IMR-90 (cell line): ENCODE results near the gene OR12D3.

ENCODE experiments used
- BHLHE40 ChIP-seq: fragments of 150-350 bp; IDR thresholded peaks from 2 replicates; pipeline ENCODE4 v1.6.1; 2016; ENCODE audit warnings: mild to moderate bottlenecking, low read depth, low read length
- CEBPB ChIP-seq: IDR thresholded peaks from 2 replicates; pipeline ENCODE4 v1.6.1; 2012; ENCODE audit warnings: low read depth, low read length, improper control_type of control experiment
- CHD1 ChIP-seq: IDR thresholded peaks from 2 replicates; pipeline ENCODE4 v1.6.1; 2012; ENCODE audit warnings: low read depth, low read length, improper control_type of control experiment
- FOS ChIP-seq: fragments of 150-350 bp; IDR thresholded peaks from 2 replicates; pipeline ENCODE4 v1.6.1; 2016; ENCODE audit warnings: low read depth, low read length
- MAZ ChIP-seq: IDR thresholded peaks from 2 replicates; pipeline ENCODE4 v1.6.1; 2012; ENCODE audit warnings: low read depth, mild to moderate bottlenecking, low read length, improper control_type of control experiment, moderate library complexity, borderline replicate concordance
- MXI1 ChIP-seq: IDR thresholded peaks from 2 replicates; pipeline ENCODE4 v1.6.1; 2012; ENCODE audit warnings: low read depth, mild to moderate bottlenecking, low read length, moderate library complexity, borderline replicate concordance
- POLR2A ChIP-seq: IDR thresholded peaks from 2 replicates; pipeline ENCODE4 v1.6.1; 2012; ENCODE audit warnings: mild to moderate bottlenecking, low read depth, low read length
- RAD21 ChIP-seq: IDR thresholded peaks from 2 replicates; pipeline ENCODE4 v1.6.1; 2012; ENCODE audit warnings: low read length, improper control_type of control experiment
- RCOR1 ChIP-seq: IDR thresholded peaks from 2 replicates; pipeline ENCODE4 v1.6.1; 2012; ENCODE audit warnings: mild to moderate bottlenecking, low read length, improper control_type of control experiment; ENCODE audit not compliant: insufficient replicate concordance
- RFX5 ChIP-seq: IDR thresholded peaks from 2 replicates; pipeline ENCODE4 v1.8.0; 2012; ENCODE audit warnings: low read depth, mild to moderate bottlenecking, low read length, moderate library complexity
- SMC3 ChIP-seq: fragments of 150-350 bp; IDR thresholded peaks from 2 replicates; pipeline ENCODE4 v1.6.1; 2016; ENCODE audit warnings: low read depth, mild to moderate bottlenecking, antibody characterized with exemption, low read length, moderate library complexity
- USF2 ChIP-seq: fragments of 150-350 bp; IDR thresholded peaks from 2 replicates; pipeline ENCODE4 v1.6.1; 2017; ENCODE audit warnings: mild to moderate bottlenecking, antibody characterized with exemption, low read length, low read depth
- TF ChIP-seq, protein P1 (sequence below): conservative IDR thresholded peaks from 2 replicates; pipeline ENCODE4 v1.5.1; 2012; ENCODE audit warnings: mild to moderate bottlenecking, low read depth, low read length, improper control_type of control experiment
- TF ChIP-seq, protein P2 (sequence below): fragments of 150-350 bp; IDR thresholded peaks from 2 replicates; pipeline ENCODE4 v1.6.1; 2016; ENCODE audit warnings: low read depth, mild to moderate bottlenecking, low read length, moderate library complexity, borderline replicate concordance

DNA sequence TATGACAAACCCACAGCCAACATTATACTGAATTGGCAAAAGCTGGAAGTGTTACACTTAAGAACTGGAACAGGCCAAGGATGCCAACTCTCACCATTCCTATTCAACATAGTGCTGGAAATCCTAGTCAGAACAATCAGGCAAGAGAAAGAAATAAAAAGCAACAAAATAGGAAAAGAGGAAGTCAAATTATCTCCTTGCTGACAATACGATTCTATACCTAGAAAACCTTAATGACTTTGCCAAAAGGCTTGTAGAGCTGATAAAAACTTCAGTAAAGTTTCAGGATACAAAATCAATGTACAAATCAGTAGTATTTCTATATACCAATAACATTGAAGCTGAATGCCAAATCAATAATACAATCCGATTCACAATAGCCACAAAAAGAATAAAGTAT is 38.8 kb downstream of the OR12D3 start:
- TF ChIP-seq, protein P1, sequence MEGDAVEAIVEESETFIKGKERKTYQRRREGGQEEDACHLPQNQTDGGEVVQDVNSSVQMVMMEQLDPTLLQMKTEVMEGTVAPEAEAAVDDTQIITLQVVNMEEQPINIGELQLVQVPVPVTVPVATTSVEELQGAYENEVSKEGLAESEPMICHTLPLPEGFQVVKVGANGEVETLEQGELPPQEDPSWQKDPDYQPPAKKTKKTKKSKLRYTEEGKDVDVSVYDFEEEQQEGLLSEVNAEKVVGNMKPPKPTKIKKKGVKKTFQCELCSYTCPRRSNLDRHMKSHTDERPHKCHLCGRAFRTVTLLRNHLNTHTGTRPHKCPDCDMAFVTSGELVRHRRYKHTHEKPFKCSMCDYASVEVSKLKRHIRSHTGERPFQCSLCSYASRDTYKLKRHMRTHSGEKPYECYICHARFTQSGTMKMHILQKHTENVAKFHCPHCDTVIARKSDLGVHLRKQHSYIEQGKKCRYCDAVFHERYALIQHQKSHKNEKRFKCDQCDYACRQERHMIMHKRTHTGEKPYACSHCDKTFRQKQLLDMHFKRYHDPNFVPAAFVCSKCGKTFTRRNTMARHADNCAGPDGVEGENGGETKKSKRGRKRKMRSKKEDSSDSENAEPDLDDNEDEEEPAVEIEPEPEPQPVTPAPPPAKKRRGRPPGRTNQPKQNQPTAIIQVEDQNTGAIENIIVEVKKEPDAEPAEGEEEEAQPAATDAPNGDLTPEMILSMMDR = no peak
- no peak for TF ChIP-seq MXI1
- no peak for TF ChIP-seq POLR2A
- no peak for TF ChIP-seq FOS
- no peak for TF ChIP-seq RCOR1
- TF ChIP-seq CHD1 = no peak
- TF ChIP-seq USF2 = no peak
- TF ChIP-seq MAZ = no peak
- TF ChIP-seq CEBPB = no peak
- TF ChIP-seq RFX5 = no peak
- TF ChIP-seq RAD21 = no peak
- TF ChIP-seq SMC3 = no peak
- TF ChIP-seq BHLHE40 = no peak
- TF ChIP-seq, protein P2, sequence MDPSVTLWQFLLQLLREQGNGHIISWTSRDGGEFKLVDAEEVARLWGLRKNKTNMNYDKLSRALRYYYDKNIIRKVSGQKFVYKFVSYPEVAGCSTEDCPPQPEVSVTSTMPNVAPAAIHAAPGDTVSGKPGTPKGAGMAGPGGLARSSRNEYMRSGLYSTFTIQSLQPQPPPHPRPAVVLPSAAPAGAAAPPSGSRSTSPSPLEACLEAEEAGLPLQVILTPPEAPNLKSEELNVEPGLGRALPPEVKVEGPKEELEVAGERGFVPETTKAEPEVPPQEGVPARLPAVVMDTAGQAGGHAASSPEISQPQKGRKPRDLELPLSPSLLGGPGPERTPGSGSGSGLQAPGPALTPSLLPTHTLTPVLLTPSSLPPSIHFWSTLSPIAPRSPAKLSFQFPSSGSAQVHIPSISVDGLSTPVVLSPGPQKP = no peak
